ENCODE measurements around the gene TAF15. TPM values are rescaled to one million over a fixed set of nuclear protein-coding genes. Genes with fewer than 3 reads are reported as not detected.
A peak's percentile ranks its signal among the peaks of the same experiment; 100 is the strongest.

TAF15 gene
- total and polyA plus RNA-seq, 2 donors (not counting 1 experiment from before 2014, with no cell fraction given): 22.9 to 84.1 TPM

DNA sequence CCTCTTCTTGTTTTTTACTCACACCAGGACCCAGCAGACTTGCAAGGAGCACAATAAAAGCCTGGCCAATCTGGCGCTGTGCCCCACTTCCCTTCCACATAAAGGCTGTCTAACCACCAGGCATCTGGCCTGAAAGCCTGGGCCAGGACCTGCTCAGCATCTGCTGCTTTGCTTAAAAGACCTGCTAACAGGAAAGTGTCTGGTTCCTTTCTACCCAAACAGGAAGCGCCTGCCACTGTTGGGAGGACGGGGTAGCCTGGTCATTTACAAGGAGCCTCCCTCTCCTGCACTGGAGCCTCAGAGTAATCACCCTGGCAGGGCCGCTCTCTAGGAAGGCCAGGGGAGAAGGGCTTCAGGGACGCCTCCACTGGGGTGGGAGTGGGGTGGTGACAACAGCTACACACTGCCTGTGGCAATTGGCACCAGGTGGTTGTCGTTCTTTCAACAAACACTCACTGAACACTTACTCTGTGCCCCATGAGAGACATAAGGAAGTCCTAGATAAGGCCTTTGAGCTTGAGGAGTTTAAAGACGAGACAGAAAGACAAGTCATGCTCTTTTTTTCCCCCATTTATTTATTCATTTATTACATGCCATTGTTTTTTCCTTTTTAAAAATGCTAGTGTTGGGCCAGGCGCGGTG lies 7.6 kb upstream of the TAF15 start:
- H3K79me2 ChIP-seq (ENCODE audit: control insufficient read depth, insufficient read depth, low read length): no peaks in the 10 kb centered on the region
- no peaks in the 10 kb centered on the region for H3K9me3 ChIP-seq (ENCODE audit: control insufficient read depth, insufficient read depth, low read depth, low read length)
- peaks cover 3% of the 10 kb centered on the region for H3K4me1 ChIP-seq (ENCODE audit: control insufficient read depth, extremely low read depth, insufficient read depth, low read length)
- H3K4me2 ChIP-seq (ENCODE audit: extremely low read depth, insufficient read depth, low read length): no peak overlapping the region
- no peak for TF ChIP-seq EZH2 (IDR thresholded peaks at IDR 0.05; ENCODE audit: low read length, missing control alignments)
- TF ChIP-seq, protein P1, sequence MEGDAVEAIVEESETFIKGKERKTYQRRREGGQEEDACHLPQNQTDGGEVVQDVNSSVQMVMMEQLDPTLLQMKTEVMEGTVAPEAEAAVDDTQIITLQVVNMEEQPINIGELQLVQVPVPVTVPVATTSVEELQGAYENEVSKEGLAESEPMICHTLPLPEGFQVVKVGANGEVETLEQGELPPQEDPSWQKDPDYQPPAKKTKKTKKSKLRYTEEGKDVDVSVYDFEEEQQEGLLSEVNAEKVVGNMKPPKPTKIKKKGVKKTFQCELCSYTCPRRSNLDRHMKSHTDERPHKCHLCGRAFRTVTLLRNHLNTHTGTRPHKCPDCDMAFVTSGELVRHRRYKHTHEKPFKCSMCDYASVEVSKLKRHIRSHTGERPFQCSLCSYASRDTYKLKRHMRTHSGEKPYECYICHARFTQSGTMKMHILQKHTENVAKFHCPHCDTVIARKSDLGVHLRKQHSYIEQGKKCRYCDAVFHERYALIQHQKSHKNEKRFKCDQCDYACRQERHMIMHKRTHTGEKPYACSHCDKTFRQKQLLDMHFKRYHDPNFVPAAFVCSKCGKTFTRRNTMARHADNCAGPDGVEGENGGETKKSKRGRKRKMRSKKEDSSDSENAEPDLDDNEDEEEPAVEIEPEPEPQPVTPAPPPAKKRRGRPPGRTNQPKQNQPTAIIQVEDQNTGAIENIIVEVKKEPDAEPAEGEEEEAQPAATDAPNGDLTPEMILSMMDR (conservative IDR thresholded peaks at IDR 0.05 in 1 of 2, IDR thresholded peaks at IDR 0.05 in 1 of 2; ENCODE audit: low read depth in 1 of 2, low read length in 2 of 2): no peak
- H3K4me3 ChIP-seq (replicated peaks in 1 of 4; ENCODE audit: control extremely low read depth in 1 of 4, insufficient read depth in 1 of 4, low read depth in 3 of 4, low read length in 4 of 4): no peak overlapping the region
- H4K20me1 ChIP-seq (ENCODE audit: control insufficient read depth, extremely low read depth, insufficient read depth, low read length): no peaks in the 10 kb centered on the region
- no peak overlapping the region for H2AFZ ChIP-seq (ENCODE audit: low read length)
- H3K27ac ChIP-seq (ENCODE audit: insufficient read depth, low read length): no peak overlapping the region
- no peaks in the 10 kb centered on the region for H3K36me3 ChIP-seq (ENCODE audit: control insufficient read depth, insufficient read depth, low read length)
- peak; percentile 55 to 77 for DNase-seq (ENCODE audit: low read depth in 2 of 2)
- H3K9ac ChIP-seq (ENCODE audit: insufficient read depth, low read length): no peak overlapping the region
- peaks cover 29% of the 10 kb centered on the region for H3K27me3 ChIP-seq (ENCODE audit: control insufficient read depth, insufficient read depth, low read length)

DNA sequence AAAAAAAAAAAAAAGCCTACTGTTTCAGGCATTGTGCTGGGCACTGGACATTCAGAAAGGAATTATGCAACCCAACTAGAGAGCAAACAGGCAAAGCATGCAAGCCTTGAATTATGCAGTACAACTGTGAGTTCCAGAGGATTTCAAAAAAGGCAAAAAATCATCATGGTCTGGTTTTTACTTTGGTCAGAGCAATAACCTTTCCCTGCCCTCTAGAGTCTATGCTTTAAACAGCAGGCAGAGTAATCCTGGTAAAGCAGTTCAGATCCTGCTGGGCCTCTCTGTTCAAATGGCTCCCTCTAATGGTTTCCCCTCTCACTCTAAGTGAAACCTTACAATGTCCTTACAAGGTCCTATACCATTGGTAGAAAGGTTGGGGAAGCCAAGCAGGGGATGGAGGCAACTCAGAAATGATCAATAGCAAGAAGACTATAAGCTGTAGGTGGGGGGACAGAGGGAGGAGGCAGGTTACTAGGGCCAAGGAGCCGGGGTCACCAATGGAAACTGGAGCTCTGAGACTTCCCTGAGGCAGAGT lies 4.6 kb upstream of the TAF15 start:
- TF ChIP-seq EZH2 (IDR thresholded peaks at IDR 0.05; ENCODE audit: low read length, missing control alignments): no peak
- TF ChIP-seq, protein P1 (conservative IDR thresholded peaks at IDR 0.05 in 1 of 2, IDR thresholded peaks at IDR 0.05 in 1 of 2; ENCODE audit: low read depth in 1 of 2, low read length in 2 of 2): peak; percentile 99
- DNase-seq (ENCODE audit: low read depth in 2 of 2): peak; percentile 85 to 97
- Histone ChIP-seq H3K27me3 (ENCODE audit: control insufficient read depth, insufficient read depth, low read length) (peaks cover 6% of the 10 kb centered on the region), H3K27ac (ENCODE audit: insufficient read depth, low read length) (no peak overlapping the region), H4K20me1 (ENCODE audit: control insufficient read depth, extremely low read depth, insufficient read depth, low read length) (no peaks in the 10 kb centered on the region), H3K79me2 (ENCODE audit: control insufficient read depth, insufficient read depth, low read length) (peaks cover 4% of the 10 kb centered on the region), H3K36me3 (ENCODE audit: control insufficient read depth, insufficient read depth, low read length) (no peaks in the 10 kb centered on the region), H2AFZ (ENCODE audit: low read length) (no peak overlapping the region), H3K4me1 (ENCODE audit: control insufficient read depth, extremely low read depth, insufficient read depth, low read length) (peaks cover 15% of the 10 kb centered on the region), H3K4me3 (replicated peaks in 1 of 4; ENCODE audit: control extremely low read depth in 1 of 4, insufficient read depth in 1 of 4, low read depth in 3 of 4, low read length in 4 of 4) (no peak overlapping the region), H3K4me2 (ENCODE audit: extremely low read depth, insufficient read depth, low read length) (no peak overlapping the region), H3K9me3 (ENCODE audit: control insufficient read depth, insufficient read depth, low read depth, low read length) (no peaks in the 10 kb centered on the region), H3K9ac (ENCODE audit: insufficient read depth, low read length) (no peak overlapping the region)

DNA sequence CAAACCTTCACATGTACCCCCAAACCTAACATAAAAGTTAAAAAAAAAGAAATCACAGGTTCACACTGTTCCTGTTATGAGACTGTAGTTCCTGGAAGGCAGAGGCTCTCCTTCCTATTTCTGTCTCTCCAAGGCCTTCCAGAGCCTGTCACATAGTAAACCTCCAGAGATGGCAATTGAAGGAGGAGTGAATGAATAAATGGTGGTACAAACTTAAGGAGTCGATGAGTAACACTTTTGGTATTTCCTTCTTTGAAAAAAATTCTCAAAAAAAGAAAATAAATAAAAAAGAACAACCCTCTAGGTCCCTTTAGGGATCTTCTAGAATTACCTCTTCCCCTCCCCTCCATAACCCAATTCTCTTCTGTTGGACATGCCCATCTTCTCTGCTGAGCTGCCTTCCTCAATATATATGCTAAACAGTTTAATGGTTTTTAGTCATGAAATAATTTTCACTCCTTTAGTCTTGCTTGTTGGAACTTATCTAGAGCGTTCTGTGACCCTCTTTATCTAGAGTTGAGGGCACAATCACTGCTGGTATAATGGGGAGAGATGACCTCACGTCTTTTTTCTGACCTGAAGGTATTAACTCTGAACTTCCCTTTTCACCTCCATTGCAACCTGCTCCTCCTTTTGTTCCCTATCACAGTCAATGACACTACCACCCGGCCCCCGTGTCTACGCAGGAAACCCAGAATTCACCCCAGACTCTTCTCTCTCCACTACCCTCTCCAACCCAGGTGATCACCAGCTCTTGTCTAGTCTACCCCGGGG lies 1.7 kb upstream of the TAF15 start:
- Histone ChIP-seq H2AFZ (ENCODE audit: low read length) (no peak overlapping the region), H3K36me3 (ENCODE audit: control insufficient read depth, insufficient read depth, low read length) (no peaks in the 10 kb centered on the region), H3K79me2 (ENCODE audit: control insufficient read depth, insufficient read depth, low read length) (peaks cover 32% of the 10 kb centered on the region), H4K20me1 (ENCODE audit: control insufficient read depth, extremely low read depth, insufficient read depth, low read length) (no peaks in the 10 kb centered on the region), H3K27me3 (ENCODE audit: control insufficient read depth, insufficient read depth, low read length) (no peaks in the 10 kb centered on the region), H3K27ac (ENCODE audit: insufficient read depth, low read length) (no peak overlapping the region), H3K9me3 (ENCODE audit: control insufficient read depth, insufficient read depth, low read depth, low read length) (no peaks in the 10 kb centered on the region), H3K4me2 (ENCODE audit: extremely low read depth, insufficient read depth, low read length) (peak overlapping the region; percentile 4), H3K4me1 (ENCODE audit: control insufficient read depth, extremely low read depth, insufficient read depth, low read length) (peaks cover 15% of the 10 kb centered on the region), H3K9ac (ENCODE audit: insufficient read depth, low read length) (no peak overlapping the region), H3K4me3 (replicated peaks in 1 of 4; ENCODE audit: control extremely low read depth in 1 of 4, insufficient read depth in 1 of 4, low read depth in 3 of 4, low read length in 4 of 4) (no peak overlapping the region)
- TF ChIP-seq, protein P1 (conservative IDR thresholded peaks at IDR 0.05 in 1 of 2, IDR thresholded peaks at IDR 0.05 in 1 of 2; ENCODE audit: low read depth in 1 of 2, low read length in 2 of 2): no peak
- no peak for TF ChIP-seq EZH2 (IDR thresholded peaks at IDR 0.05; ENCODE audit: low read length, missing control alignments)
- DNase-seq (ENCODE audit: low read depth in 2 of 2): peak; percentile 62 to 70
